Measurements from ENCODE around the gene PRPS1L1. TPM values are rescaled to one million over a fixed set of nuclear protein-coding genes. Genes with fewer than 3 reads are reported as not detected.

Gene PRPS1L1
- total and polyA plus RNA-seq, 2 donors from 2014 or later, result not detected

GRCh38 chr7:18064242-18064838 is 36.7 kb upstream of the PRPS1L1 start:
- Histone ChIP-seq H3K4me3 (ENCODE audit: low read length in 3 of 3) (no peak overlapping the region), H3K27me3 (ENCODE audit: control insufficient read depth, insufficient read depth, low read length) (no peaks in the 10 kb centered on the region), H3K4me1 (ENCODE audit: control insufficient read depth in 2 of 3, insufficient read depth in 2 of 3, low read depth in 1 of 3, low read length in 3 of 3) (no peaks in the 10 kb centered on the region), H3K9me3 (ENCODE audit: control insufficient read depth in 2 of 3, insufficient read depth in 1 of 3, low read length in 3 of 3) (no peaks in the 10 kb centered on the region), H3K36me3 (ENCODE audit: control insufficient read depth in 2 of 3, insufficient read depth in 3 of 3, low read length in 3 of 3) (no peaks in the 10 kb centered on the region), H3K27ac (ENCODE audit: low read depth in 2 of 2, low read length in 2 of 2) (no peak overlapping the region), H3K9ac (ENCODE audit: low read length in 3 of 3) (no peak overlapping the region)
- intact Hi-C loops (cut with DNase I), result no loop called here
- DNase-seq (no peak), FAIRE-seq (no peak)
- TF ChIP-seq CTCF (IDR thresholded peaks at IDR 0.05; ENCODE audit: borderline replicate concordance, extremely low read depth, insufficient read depth), result peak; percentile 20

- DNase-seq, result no peak
- Histone ChIP-seq H3K9me3 (ENCODE audit: control insufficient read depth in 2 of 3, insufficient read depth in 1 of 3, low read length in 3 of 3) (no peaks in the 10 kb centered on the region), H3K36me3 (ENCODE audit: control insufficient read depth in 2 of 3, insufficient read depth in 3 of 3, low read length in 3 of 3) (no peaks in the 10 kb centered on the region), H3K27me3 (ENCODE audit: control insufficient read depth, insufficient read depth, low read length) (no peaks in the 10 kb centered on the region), H3K9ac (ENCODE audit: low read length in 3 of 3) (no peak overlapping the region), H3K4me1 (ENCODE audit: control insufficient read depth in 2 of 3, insufficient read depth in 2 of 3, low read depth in 1 of 3, low read length in 3 of 3) (no peaks in the 10 kb centered on the region), H3K4me3 (ENCODE audit: low read length in 3 of 3) (no peak overlapping the region), H3K27ac (ENCODE audit: low read depth in 2 of 2, low read length in 2 of 2) (no peak overlapping the region)
- no peak for FAIRE-seq
- no peak for TF ChIP-seq CTCF (IDR thresholded peaks at IDR 0.05; ENCODE audit: borderline replicate concordance, extremely low read depth, insufficient read depth)
- intact Hi-C loops (cut with DNase I), result no loop called here
Measured at GRCh38 chr7:18063149-18063901, 35.7 kb upstream of the PRPS1L1 start.

GRCh38 chr7:18059171-18059570 is 31.5 kb upstream of the PRPS1L1 start:
- H3K9me3 ChIP-seq (ENCODE audit: control insufficient read depth in 2 of 3, insufficient read depth in 1 of 3, low read length in 3 of 3), result no peaks in the 10 kb centered on the region
- no peak for TF ChIP-seq CTCF (IDR thresholded peaks at IDR 0.05; ENCODE audit: borderline replicate concordance, extremely low read depth, insufficient read depth)
- no peak overlapping the region for H3K27ac ChIP-seq (ENCODE audit: low read depth in 2 of 2, low read length in 2 of 2)
- intact Hi-C loops (cut with DNase I), result no loop called here
- H3K27me3 ChIP-seq (ENCODE audit: control insufficient read depth, insufficient read depth, low read length), result no peaks in the 10 kb centered on the region
- no peak overlapping the region for H3K4me3 ChIP-seq (ENCODE audit: low read length in 3 of 3)
- DNase-seq (no peak), FAIRE-seq (no peak)
- H3K4me1 ChIP-seq (ENCODE audit: control insufficient read depth in 2 of 3, insufficient read depth in 2 of 3, low read depth in 1 of 3, low read length in 3 of 3), result no peaks in the 10 kb centered on the region
- H3K36me3 ChIP-seq (ENCODE audit: control insufficient read depth in 2 of 3, insufficient read depth in 3 of 3, low read length in 3 of 3), result no peaks in the 10 kb centered on the region
- no peak overlapping the region for H3K9ac ChIP-seq (ENCODE audit: low read length in 3 of 3)

All from kidney (tissue), 14 donors.